Measurements from ENCODE around the gene MICOS13. TPM values are rescaled to one million over a fixed set of nuclear protein-coding genes. Genes with fewer than 3 reads are reported as not detected.

The MICOS13 gene
- total RNA-seq, 1 donor = 21.0 TPM

DNA sequence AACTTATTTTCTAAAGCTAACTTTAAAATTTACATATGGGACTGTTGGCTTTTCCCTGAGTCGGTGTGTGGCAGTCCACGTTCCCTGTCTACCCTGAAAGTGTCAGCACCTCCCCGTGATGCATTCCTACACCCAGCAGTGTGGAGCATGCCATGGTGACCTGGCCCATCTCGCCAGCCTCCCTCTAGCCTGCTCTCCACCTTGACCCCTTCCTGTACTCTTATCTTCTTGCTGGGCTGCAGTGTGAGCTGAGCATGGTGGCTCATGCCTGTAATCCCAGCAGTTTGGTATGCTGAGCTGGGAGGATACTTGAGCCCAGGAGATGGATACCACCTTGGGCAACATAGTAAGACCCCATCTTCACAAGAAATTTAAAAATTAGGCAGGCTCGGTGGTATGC is 25.4 kb downstream of the MICOS13 start:
- H3K4me3 ChIP-seq (ENCODE audit: insufficient read depth, low read length) = no peak overlapping the region
- H2AFZ ChIP-seq (ENCODE audit: low read length) = no peak overlapping the region
- no peak overlapping the region for H3K4me2 ChIP-seq (ENCODE audit: insufficient read depth, low read length)
- no peaks in the 10 kb centered on the region for H3K4me1 ChIP-seq (ENCODE audit: insufficient read depth, low read length)
- H3K9me3 ChIP-seq (ENCODE audit: low read depth, low read length) = no peaks in the 10 kb centered on the region
- DNase-seq (ENCODE audit: insufficient read length, low spot score, missing footprints) = no peak
- TF ChIP-seq CTCF (IDR thresholded peaks at IDR 0.05; ENCODE audit: extremely low read depth, low read depth, low read length) = no peak
- H3K36me3 ChIP-seq (ENCODE audit: insufficient read depth, low read length) = peaks cover 82% of the 10 kb centered on the region
- no peaks in the 10 kb centered on the region for H3K27me3 ChIP-seq (ENCODE audit: insufficient read depth, low read length)
- H3K79me2 ChIP-seq (ENCODE audit: insufficient read depth, low read length) = peaks cover 13% of the 10 kb centered on the region
- no peak overlapping the region for H3K27ac ChIP-seq (ENCODE audit: low read depth, low read length)
- peaks cover 5% of the 10 kb centered on the region for H4K20me1 ChIP-seq (ENCODE audit: insufficient read depth, low read length)

GRCh38 chr19:5652261-5652660 is 28.1 kb downstream of the MICOS13 start:
- Histone ChIP-seq H3K36me3 (ENCODE audit: insufficient read depth, low read length) (peaks cover 79% of the 10 kb centered on the region), H4K20me1 (ENCODE audit: insufficient read depth, low read length) (peaks cover 10% of the 10 kb centered on the region), H3K27ac (ENCODE audit: low read depth, low read length) (no peak overlapping the region), H3K4me3 (ENCODE audit: insufficient read depth, low read length) (no peak overlapping the region), H3K4me1 (ENCODE audit: insufficient read depth, low read length) (no peaks in the 10 kb centered on the region), H2AFZ (ENCODE audit: low read length) (no peak overlapping the region), H3K79me2 (ENCODE audit: insufficient read depth, low read length) (peaks cover 27% of the 10 kb centered on the region), H3K27me3 (ENCODE audit: insufficient read depth, low read length) (no peaks in the 10 kb centered on the region), H3K4me2 (ENCODE audit: insufficient read depth, low read length) (no peak overlapping the region), H3K9me3 (ENCODE audit: low read depth, low read length) (no peaks in the 10 kb centered on the region)
- no peak for DNase-seq (ENCODE audit: insufficient read length, low spot score, missing footprints)
- no peak for TF ChIP-seq CTCF (IDR thresholded peaks at IDR 0.05; ENCODE audit: extremely low read depth, low read depth, low read length)

DNA sequence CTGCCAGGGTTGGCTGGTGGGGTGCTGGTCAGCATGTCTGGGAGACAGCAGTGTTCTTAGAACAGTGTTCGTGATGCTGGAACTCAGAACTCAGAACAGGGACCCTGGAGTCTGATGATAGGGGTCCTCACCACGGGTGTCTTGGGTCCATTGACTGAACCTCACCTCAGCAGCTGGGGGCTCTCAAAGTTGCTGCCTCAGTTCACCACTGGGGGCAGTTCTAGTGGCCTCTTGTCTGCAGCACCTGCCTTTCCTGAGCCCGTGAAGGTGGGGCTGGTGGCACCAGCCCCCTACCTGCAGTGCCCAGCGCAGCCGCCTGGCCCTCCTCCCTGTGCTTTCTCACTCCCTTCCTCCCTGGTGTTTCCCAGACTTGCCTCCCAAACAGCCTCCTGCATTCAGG is 29.0 kb downstream of the MICOS13 start:
- no peak overlapping the region for H3K27ac ChIP-seq (ENCODE audit: low read depth, low read length)
- peaks cover 36% of the 10 kb centered on the region for H3K79me2 ChIP-seq (ENCODE audit: insufficient read depth, low read length)
- no peak overlapping the region for H3K4me3 ChIP-seq (ENCODE audit: insufficient read depth, low read length)
- no peak overlapping the region for H3K4me2 ChIP-seq (ENCODE audit: insufficient read depth, low read length)
- no peak for TF ChIP-seq CTCF (IDR thresholded peaks at IDR 0.05; ENCODE audit: extremely low read depth, low read depth, low read length)
- H3K27me3 ChIP-seq (ENCODE audit: insufficient read depth, low read length) = no peaks in the 10 kb centered on the region
- H3K36me3 ChIP-seq (ENCODE audit: insufficient read depth, low read length) = peaks cover 83% of the 10 kb centered on the region
- H4K20me1 ChIP-seq (ENCODE audit: insufficient read depth, low read length) = peaks cover 19% of the 10 kb centered on the region
- H3K9me3 ChIP-seq (ENCODE audit: low read depth, low read length) = no peaks in the 10 kb centered on the region
- no peak for DNase-seq (ENCODE audit: insufficient read length, low spot score, missing footprints)
- no peaks in the 10 kb centered on the region for H3K4me1 ChIP-seq (ENCODE audit: insufficient read depth, low read length)
- no peak overlapping the region for H2AFZ ChIP-seq (ENCODE audit: low read length)

GRCh38 chr19:5648464-5648863 is 31.9 kb downstream of the MICOS13 start:
- H3K4me1 ChIP-seq (ENCODE audit: insufficient read depth, low read length) = peaks cover 3% of the 10 kb centered on the region
- H3K4me3 ChIP-seq (ENCODE audit: insufficient read depth, low read length) = no peak overlapping the region
- H3K9me3 ChIP-seq (ENCODE audit: low read depth, low read length) = no peaks in the 10 kb centered on the region
- H3K27ac ChIP-seq (ENCODE audit: low read depth, low read length) = no peak overlapping the region
- no peak for TF ChIP-seq CTCF (IDR thresholded peaks at IDR 0.05; ENCODE audit: extremely low read depth, low read depth, low read length)
- H3K4me2 ChIP-seq (ENCODE audit: insufficient read depth, low read length) = no peak overlapping the region
- no peak for DNase-seq (ENCODE audit: insufficient read length, low spot score, missing footprints)
- H3K79me2 ChIP-seq (ENCODE audit: insufficient read depth, low read length) = peaks cover 62% of the 10 kb centered on the region
- H2AFZ ChIP-seq (ENCODE audit: low read length) = no peak overlapping the region
- H3K36me3 ChIP-seq (ENCODE audit: insufficient read depth, low read length) = peaks cover 87% of the 10 kb centered on the region
- no peaks in the 10 kb centered on the region for H3K27me3 ChIP-seq (ENCODE audit: insufficient read depth, low read length)
- H4K20me1 ChIP-seq (ENCODE audit: insufficient read depth, low read length) = peaks cover 33% of the 10 kb centered on the region

All from osteoblast (primary cell).